ENCODE data around the gene ACTR3.
"Not testable (repeated sequence)": the region's sequence is repeated elsewhere in the genome, so short reads cannot be mapped to it uniquely, and the experiment has no call there.

Gene ACTR3

DNA sequence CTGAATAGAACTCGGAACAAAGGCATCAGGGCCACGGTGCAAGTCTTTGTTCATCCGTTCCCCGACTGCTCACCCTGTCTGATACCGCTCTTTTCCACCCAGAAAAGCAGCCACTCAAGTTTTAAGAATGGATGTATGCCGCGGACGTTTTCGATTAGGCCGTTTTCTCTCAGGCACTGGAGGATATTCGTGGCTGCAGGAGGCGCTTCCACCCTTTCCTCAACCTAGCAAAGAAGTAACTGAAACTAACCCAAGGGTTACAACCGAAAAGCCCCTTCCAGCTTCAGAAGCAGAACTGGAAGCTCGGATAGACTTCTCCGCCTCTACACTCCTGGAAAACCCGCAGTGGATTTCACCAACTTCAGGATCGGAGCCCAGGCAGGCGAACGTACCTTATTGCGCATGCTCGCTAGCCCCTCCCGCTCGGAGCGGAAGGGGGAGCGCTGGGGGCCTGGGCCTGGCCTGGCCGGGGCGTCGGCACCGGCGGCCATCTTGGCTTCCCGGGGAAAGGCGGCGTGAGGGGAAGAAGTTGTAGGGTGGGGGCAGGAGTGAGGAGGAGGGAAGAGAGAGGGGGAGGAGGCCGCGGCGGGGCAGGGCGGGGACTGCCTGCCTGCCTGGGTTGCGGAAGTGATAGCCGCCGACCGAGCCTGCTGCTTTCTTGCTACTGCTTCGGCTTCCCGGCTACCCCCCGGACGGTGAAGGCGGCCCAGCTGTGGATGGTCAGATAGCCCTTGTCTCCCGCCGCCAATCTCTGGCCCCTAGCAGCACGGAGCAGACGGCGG is at the start of gene ACTR3:
TSS of gene ACTR3 (plus strand) at position 619 of the 782 bp plus-strand sequence. CDS start 191 bp downstream, outside the sequence.
- peak; percentile 87 for DNase-seq

DNA sequence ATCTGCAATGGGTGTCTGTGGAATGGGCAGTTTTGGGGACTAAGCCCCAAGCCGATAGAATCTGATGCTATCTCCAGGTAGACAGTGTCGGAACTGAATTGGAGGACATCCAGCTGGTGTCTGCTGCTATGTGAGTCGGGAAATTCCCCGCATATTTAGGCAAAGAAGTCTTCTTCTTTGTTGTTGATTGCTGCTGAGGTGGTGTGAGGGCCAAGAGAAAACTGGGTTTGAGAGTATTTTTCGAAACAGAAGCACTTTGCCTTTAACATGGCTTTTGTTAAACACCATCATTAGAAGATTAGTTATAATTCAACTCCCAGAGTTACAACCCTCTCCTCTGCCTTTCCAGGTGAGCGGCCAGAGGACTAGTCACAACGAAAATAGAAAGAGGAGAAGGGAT is 49.4 kb upstream of the ACTR3 start:
- no peak for DNase-seq

DNA sequence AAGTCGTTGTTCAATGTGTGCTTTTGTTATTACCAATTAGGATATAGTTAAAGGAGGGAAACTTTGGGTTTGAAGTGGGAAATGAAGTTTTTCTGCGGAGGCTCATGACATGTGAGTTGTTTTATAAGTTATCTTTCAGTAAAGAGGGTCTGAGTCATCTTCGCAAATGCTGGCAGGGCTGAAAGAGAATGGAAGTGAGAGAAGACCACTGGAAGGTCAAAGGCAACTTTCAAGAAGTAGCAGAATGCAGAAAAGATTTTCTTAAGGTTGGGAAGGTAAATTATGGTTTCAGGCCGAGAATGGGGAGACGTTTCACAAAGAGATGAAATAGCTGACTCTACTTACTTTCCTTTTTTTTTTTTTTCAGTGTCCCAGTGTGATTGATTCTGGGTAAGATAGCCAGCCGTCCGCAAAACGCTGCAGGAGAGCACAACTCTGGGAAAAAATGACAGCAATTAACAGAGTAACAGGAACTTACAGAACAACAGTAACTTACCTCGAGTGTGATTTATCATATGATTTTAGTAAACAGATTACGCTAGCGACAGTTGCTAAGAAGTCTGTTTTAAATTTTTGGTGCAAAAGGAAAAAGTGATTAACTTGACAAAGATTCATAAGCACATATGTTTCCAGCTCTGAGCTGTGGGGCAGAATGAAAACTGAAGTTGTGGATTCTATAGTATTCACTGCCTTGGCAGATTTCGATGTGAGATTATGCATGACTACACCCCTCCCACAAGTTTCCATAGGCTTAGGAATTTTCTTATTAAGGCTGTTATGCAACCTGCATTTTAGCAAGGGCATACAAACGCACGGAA is 46.8 kb upstream of the ACTR3 start:
- DNase-seq: no peak

GRCh38 chr2:113843737-113844050 is 46.2 kb upstream of the ACTR3 start:
- not testable (repeated sequence) for DNase-seq

GRCh38 chr2:113845261-113845660 is 44.6 kb upstream of the ACTR3 start:
- no peak for DNase-seq

- not testable (repeated sequence) for DNase-seq
These were observed 44.1 kb upstream of the ACTR3 start for GRCh38 chr2:113845796-113846195.

- DNase-seq: no peak
These were observed 43.5 kb upstream of the ACTR3 start for GRCh38 chr2:113846429-113846828.

GRCh38 chr2:113847144-113847543 is 42.7 kb upstream of the ACTR3 start:
- no peak for DNase-seq

DNA sequence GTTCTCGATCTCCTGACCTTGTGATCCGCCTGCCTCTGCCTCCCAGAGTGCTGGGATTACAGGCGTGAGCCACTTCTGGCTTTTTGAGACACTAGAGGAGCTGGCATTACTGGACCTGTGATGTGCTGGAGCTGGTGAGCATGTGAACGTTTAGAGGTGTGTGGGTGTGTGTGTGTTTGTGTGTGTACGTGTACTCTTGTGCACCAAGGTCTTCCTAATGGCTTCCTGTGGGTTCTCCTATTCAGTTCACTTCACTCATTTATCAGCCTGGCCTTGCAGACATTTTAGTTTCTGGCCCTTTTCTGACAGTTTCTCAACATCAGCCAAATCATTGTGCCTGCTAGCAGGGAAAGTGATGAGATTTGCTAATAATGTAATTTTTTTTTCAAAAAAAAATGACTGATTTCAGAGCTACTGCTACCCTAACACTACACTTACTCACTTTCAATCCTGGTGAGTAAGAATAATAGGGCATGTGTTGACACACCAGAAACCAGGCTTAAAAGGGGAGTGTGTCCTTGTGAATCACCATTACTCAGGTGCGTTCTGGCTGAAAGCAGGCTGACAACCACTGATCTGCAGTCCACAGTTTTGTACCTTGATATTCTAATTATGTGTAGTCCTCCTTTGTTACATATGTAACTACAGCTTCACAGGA is 41.0 kb upstream of the ACTR3 start:
- DNase-seq: no peak

DNA sequence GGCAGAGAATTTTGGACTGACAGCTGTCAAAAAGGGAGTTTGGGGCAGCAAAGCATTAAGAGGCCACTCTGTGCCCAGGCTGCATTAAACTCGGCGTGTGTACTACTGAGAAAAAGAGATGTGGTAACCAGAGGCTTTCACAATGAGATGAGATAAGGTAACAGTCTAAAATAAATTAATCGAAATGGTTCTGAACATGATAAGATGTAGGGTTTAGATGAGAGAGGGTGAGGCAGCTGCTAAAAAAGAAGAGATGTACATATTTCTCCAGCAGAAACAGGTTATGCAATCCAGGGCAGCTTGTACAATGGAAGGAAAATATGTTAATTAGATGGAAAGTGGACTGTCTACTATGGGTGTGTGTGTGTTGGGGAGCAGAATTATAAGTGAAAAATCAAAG is 39.2 kb upstream of the ACTR3 start:
- DNase-seq: no peak

DNA sequence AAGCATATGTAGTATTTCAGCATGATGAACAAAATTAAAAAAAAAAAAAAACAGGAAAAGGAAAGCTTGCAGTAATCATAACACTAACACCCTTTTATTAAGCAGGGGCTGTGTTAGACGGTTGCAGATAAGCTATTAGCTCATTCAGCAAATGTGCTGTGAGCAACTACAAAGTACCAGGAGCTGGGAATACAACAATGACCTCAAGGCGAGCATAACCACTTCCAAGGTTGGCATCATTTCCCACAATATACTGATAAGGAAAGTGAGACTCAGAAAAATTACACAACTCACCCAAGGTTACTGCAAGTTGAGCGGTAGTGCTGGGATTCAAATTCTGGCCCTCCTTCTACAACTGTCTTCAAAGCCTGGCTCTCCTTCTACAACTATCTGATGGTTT is 38.2 kb upstream of the ACTR3 start:
- no peak for DNase-seq

DNA sequence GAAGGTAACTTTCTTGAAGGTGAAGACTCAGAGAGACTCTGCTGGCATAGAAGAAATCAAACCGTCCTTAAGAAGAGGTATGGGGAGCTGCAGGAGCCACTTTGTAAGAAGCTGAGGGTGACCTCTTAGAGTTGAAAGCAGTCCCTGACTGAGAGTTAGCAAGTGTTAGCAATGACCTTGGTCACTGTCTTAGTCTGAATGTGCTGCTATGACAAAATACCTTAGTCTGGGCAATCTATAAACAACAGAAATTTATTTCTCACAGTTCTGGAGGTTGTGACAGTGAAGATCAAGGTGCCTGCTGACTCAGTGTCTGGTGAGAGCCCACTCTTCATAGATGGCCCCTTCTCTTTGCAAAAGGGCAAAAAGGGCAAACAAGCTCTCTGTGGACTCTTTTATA is 35.7 kb upstream of the ACTR3 start:
- no peak for DNase-seq

DNA sequence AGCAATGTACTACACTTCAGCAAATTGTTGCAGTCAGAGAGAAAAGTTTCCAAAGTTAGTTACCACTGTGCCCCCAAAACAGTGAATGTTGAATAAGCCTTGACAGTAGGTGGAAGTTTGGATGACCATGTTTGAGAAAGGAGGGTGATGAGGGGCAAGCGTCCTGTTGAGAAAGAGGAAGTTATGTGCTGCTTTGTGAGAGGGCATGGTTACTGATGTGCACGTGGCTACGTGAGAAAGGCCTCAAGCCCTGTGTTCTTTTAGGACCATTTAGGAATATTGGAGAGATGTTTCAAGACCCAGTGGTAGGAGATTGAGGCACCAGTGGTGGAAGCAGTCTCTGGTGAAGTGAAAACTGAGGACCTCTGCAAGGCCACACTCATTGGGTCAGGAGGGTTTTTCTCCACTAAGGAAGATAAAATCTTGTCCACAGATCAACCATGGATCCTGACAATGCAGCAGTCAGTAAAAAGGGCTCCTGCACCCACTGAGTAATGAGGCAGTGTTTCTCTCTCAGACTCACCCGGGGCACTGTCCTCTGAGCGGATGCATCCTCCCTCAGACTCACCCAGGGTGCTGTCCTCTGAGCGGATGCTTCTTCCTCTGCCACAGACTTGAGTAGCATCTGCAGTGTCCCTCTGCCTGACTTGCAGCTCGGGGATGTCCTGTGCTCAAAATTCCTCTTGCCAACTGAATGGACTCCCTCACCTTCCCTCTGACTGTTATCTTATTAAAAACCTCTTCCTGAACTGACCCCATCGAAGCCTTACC is 34.7 kb upstream of the ACTR3 start:
- no peak for DNase-seq

GRCh38 chr2:113857464-113857863 is 32.4 kb upstream of the ACTR3 start:
- DNase-seq: no peak

DNA sequence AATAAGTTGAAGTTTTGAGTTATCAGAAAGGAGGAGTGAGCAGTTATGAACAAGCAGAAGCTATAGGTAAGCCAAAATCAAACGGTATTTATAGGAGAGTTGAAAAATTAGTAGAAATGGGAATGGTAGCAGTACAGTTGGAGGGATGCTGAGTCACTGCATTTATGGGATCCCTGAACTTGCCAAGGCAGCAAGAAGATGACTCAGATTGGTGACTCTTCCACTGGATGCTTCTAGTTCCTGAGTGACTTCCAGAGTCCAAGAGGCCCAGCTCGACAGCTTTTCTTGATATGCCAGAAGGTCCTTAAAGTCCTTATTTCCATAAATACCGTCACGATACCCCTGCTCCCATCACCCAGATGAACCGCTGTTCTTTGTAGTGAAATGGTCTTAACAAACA is 31.1 kb upstream of the ACTR3 start:
- no peak for DNase-seq

GRCh38 chr2:113861740-113862139 is 28.1 kb upstream of the ACTR3 start:
- DNase-seq: no peak

- no peak for DNase-seq
These were observed 26.7 kb upstream of the ACTR3 start for GRCh38 chr2:113863144-113863543.

DNA sequence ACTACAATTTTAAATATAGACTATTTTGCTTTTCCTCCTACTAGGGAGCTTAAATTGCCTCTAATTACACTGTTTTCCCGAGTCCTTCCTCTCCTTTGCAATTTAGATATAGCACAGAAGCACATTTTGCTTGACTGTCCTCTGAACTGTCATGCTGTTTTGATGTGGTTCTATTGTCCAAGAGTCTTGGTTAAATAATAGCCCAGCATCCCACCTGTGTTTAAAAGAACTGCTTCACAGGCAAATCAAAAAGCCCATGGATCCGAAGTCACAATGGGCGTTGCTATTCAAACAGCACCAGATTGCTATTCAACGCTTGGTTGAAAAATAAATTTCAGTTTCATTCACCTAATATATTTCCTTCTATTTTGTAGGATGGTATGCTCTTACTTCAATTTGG is 22.3 kb upstream of the ACTR3 start:
- no peak for DNase-seq

DNA sequence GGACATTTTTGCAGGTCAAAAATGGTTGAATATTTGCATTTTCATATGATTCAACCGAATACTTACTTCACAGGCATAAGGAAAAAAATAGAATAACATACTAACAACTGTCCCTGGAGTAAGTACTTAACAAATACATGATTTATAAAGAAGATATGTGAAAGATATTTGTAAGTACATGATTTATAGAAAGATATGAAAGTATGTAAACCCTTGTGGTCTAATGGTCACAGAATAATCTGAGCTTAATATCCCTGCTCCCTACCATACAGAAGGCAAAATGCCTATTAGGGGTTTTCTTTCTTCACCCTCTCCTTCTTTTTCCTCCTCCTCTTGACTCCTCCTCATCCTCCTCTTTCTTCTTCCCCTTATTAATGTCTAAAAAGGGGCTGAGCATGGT is 20.6 kb upstream of the ACTR3 start:
- DNase-seq: no peak

DNA sequence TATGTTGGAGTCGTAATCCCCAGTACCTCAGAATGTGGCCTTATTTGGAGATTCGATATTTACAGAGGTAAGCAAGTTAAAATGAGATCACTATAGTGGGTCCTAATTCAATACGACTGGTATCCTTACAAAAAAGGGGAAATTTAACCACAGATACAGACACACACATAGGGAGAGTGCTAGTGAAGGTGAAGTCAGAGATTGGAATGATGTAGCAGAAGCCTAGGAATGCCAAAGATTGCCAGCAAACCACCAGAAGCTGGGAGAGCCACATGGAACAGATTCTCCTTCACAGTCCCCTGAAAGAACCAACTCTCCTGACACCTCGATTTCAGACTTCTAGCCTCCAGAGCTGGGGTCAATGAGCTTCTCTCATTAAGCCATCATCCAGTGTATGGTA is 17.7 kb upstream of the ACTR3 start:
- DNase-seq: no peak

DNA sequence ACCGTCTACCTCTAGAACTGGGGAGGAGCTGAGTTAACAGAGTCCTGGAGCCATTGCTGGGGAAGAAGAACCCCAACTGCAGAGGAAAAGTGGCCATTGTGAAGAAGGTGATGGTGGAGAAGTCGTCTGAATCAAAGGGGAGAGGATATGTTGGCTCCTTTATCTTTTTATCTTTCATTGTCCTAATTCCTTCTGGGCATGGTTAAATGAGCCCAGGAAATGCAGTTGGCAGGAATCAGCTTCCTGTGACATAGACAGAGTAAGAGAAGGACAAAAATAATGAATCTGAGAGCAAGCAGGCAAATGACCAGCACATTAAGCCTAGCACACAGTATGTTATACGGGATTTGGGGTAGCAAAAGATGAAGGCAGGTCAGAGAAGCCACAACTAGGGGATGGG is 16.0 kb upstream of the ACTR3 start:
- DNase-seq: no peak

DNA sequence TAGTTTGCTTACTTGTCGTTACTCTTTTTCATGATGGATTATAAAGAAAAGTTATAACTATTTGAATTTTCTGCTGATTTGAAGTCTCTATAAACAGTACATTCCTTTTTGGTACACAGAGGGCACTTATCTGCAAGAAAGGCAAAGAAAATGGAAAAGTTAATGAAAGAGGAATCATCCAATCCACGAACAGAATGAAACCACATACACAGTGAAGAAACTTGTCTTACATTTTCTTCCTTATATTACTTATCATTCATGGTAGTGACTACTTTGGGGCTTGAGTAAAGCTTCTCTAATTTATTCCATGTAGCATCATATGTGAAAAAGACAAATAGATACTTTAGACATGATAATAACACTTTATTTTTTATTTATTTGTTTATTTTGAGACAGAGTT is 14.8 kb upstream of the ACTR3 start:
- DNase-seq: no peak
